ENCODE results near the gene RNF167.
"Not testable (repeated sequence)": the region's sequence is repeated elsewhere in the genome, so short reads cannot be mapped to it uniquely, and the experiment has no call there.

RNF167 gene

DNA sequence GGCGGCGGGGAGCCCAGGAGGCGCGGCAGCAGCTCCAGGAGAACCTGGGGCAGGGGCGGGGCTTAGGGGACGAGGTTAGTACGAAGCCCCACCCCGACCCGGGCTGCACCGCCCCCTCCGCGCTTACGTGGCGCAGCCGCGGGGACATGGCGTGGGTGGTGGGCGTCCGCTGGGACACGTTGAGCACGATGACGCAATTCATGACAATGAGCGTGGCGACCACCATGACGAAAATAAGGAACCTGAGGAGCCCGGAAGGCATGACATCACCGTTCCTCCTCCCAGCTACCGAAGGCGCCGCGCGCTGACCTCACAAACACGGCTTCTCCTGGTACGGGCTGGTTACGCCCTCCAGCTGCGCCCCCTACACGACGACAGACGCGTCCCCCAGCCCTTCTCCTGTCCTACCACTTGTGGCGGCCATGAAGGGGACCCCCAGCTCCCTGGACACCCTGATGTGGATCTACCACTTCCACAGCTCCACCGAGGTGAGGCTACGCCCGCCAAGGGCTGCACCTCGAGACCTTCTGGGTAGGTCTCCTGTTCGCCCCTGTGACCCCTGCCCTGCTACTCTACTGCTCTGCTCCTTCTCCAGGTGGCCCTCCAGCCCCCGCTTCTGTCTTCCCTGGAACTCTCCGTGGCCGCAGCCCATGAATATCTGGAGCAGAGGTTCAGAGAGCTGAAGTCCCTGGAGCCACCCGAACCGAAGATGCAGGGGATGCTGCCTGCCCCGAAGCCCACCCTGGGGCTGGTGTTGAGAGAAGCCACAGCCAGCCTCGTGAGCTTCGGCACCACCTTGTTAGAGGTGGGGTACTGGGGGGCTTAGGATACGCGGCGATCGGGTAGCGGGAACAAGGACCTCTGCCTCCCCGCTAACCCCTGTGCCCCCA, 40.5 kb upstream of the RNF167 start, which contains the start of gene C17orf107:
Gene C17orf107 (plus strand): TSS at position 196 of the 890 bp plus-strand sequence. CDS start 227 bp downstream, at position 423.
- Mint-ChIP-seq H3K36me3 (peaks cover 17% of the 10 kb centered on the region), H3K27ac (peak within 1 kb of the TSS; percentile 69), H3K4me3 (peak within 1 kb of the TSS; percentile 82), H3K4me1 (peaks cover 39% of the 10 kb centered on the region), H3K9me3 (no peaks in the 10 kb centered on the region), H3K27me3 (peaks cover 32% of the 10 kb centered on the region)
- CTCF ChIA-PET = interaction anchor here (0.7 to 2.7 kb wide), 7 partner anchors 9 to 190 kb away, joined by 3 to 11 read pairs (median 4); partner anchors contain the start of genes ARRB2, CAMTA2 and PSMB6
- DNase-seq = peak; percentile 93

DNA sequence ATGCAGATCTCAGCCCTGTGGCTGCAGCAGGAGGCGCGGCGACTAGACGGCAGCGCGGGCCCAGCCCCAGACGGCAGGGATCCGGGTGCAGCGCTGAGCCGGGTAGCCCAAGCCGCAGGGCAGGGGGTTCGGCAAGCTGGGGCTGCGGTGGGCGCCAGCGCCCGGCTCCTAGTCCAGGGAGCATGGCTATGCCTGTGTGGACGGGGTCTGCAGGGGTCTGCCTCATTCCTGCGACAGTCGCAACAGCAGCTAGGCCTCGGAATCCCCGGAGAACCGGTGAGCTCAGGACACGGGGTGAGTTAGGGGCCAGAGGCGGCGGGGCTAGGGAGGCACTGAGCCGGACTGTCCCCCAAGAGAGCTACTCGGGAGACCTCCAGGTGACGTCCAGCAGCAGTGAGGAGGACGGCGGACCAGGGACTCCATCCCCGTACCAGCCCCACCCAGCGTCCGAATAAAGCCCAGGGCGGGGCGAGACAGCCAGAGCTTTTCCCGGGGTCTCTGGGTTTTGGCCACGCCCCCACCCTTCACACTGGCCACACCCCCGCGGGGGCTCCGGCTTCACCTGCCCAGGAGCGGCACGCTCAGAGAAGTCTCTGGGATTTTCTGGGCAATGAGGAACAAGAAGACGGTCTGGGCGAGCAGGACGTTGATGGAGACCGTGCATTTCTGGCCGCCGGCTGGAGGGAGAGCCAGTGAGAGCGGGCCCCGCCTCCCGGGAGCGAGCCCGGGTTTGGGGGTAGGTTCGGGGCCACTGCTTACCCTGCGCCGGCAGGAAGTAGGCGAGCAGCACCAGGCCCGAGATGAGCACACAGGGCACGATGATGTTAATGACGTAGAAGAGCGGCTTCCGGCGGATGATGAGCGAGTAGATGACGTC, 39.6 kb upstream of the RNF167 start:
- Mint-ChIP-seq H3K9me3 (no peaks in the 10 kb centered on the region), H3K4me1 (peaks cover 39% of the 10 kb centered on the region), H3K4me3 (peak overlapping the region; percentile 82), H3K36me3 (peaks cover 12% of the 10 kb centered on the region), H3K27me3 (peaks cover 33% of the 10 kb centered on the region), H3K27ac (no peak overlapping the region)
- DNase-seq = peak; percentile 63
- CTCF ChIA-PET = interaction anchor here (1.0 to 2.7 kb wide), 6 partner anchors 9 to 190 kb away, joined by 3 to 11 read pairs (median 5); partner anchors contain the start of genes ARRB2 and CAMTA2

DNA sequence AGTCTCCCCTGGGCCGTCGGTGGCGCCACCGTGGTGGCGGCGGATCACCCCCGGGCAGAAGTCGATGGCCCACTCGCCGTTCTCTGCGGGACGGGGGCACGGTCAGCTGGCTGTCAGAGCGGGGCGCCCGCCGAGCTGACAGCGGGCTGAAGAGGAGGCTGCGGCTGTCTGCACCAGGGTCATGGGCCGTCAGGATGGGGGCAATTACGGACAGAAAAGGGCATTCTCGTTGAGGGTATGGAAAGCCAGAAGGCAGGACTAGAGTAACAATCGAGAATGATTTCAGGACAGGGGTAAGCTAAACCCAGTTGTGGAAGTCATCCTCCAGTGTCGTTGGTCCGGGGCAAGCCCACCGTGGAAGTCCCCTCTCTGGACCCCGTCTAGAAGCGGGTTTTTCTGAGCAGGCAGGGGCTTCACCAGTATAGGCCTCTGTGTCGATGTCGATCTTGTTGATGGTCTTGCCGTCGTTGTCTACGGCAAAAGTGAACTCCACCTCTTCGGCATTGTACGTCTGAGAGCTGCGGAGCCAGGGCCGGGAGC, 38.9 kb upstream of the RNF167 start:
- peaks cover 39% of the 10 kb centered on the region for H3K4me1 Mint-ChIP-seq
- peaks cover 6% of the 10 kb centered on the region for H3K36me3 Mint-ChIP-seq
- DNase-seq = no peak
- CTCF ChIA-PET = interaction anchor here (2.7 kb wide), 1 partner anchor 8 kb away, joined by 11 read pairs; no protein-coding TSS in a partner anchor
- peaks cover 40% of the 10 kb centered on the region for H3K27me3 Mint-ChIP-seq
- no peak overlapping the region for H3K27ac Mint-ChIP-seq
- no peak overlapping the region for H3K4me3 Mint-ChIP-seq
- no peaks in the 10 kb centered on the region for H3K9me3 Mint-ChIP-seq

DNA sequence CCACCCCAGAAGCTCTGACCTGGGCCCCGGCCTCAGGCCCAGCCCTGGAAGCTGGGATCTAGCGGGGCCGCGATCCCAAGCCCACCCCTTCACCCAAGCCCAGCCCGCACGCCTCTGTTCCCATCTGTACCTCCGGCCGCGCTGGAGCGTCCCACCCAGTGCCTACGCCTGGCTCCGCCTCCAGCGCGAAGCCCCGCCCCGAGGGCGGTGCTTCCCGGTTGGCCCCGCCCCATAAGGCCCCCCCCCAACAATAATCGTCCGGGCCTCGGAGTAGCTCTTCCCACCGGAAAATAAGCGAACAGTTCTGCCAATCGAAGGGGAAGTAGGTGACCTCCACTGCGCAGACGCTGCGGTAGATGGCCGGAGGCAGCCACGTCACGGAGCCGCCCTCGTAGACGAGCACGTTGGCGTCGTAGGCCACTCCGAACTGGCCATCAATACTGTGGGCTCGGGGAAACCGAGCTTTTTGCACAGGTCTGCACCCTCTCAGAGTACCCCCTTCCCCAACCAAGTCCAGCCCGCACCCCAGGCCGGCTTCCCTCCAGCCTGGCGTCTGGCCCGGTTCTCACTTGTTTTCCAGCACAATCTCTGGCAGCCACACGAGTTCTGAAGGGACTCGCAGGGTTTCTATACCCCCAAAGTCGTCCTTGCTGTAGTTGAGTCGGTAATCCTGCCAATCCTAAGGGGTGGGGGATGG, 38.3 kb upstream of the RNF167 start:
- CTCF ChIA-PET = interaction anchor here (0.6 to 2.0 kb wide), 4 partner anchors 113 to 334 kb away, joined by 3 to 9 read pairs (median 5); partner anchors contain the start of genes ARRB2 and GLTPD2
- H3K36me3 Mint-ChIP-seq = peaks cover 4% of the 10 kb centered on the region
- peaks cover 40% of the 10 kb centered on the region for H3K4me1 Mint-ChIP-seq
- no peak for DNase-seq
- H3K27me3 Mint-ChIP-seq = peaks cover 40% of the 10 kb centered on the region
- no peak overlapping the region for H3K4me3 Mint-ChIP-seq
- no peaks in the 10 kb centered on the region for H3K9me3 Mint-ChIP-seq
- H3K27ac Mint-ChIP-seq = no peak overlapping the region

DNA sequence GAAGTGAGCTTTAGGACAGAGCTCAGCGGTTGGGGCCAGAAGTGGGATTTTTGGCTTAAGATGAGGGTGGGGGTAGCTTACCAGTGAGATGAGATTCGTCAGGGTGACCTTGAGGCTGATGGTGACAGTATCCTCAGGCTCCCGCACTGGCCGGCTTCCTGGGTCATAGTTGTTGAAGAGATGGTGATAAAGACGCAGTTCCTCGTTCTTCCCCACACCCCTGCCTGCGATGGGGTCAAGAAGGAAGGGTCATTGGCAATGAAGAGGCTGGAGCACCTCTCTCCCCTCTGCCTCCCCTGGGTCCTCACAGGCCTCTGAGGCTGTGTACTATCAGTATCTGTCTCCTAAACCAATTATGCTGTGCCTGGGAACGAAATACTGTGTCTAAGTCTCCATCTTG, 37.5 kb upstream of the RNF167 start:
- no peak overlapping the region for H3K27ac Mint-ChIP-seq

DNA sequence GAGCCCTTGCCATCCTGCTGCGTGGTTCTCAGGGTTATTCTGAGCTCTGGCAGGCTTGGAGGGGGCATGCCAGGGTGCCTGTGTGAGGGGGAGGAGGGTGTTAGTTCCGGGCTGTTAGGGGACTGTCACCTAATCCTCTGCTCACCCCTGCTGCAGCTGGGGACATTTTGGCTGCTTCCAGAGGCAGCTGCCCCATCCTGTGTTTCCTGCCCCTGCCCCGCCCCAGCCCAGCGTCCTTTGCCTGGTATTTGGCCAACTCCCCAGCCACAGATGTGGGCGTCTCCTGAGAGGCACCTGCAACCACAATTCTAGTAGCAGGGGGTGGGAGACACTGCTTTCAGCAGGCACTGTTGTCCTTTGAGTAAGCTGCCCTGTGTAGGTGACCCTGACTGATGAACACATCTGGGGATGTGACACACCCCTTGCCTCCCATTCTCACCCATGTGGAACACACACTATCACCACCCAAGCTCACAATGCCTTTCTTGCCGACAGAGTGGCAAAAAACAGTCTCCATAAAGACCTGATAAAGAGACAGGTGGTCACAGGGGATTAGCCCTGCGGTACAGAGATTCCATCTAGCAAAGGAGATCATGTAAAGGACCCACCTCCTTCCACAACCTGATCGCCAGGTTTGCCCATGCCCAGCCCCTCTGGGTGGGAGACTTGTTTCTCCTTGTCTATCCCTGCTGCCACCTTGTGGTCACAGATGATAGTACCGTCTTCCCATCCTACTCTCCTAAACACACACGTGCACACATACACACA, 36.8 kb upstream of the RNF167 start, which contains the start of gene CHRNE:
Gene CHRNE (minus strand): TSS at position 48 of the 768 bp plus-strand sequence. CDS start 35 bp downstream, at position 13.
- CTCF ChIA-PET = interaction anchor here (0.7 to 2.0 kb wide), 9 partner anchors 33 to 338 kb away, joined by 3 to 9 read pairs (median 4); partner anchors contain the start of genes ARRB2, GLTPD2 and SPAG7
- peak within 1 kb of the TSS; percentile 1 for H3K4me3 Mint-ChIP-seq
- no peaks in the 10 kb centered on the region for H3K9me3 Mint-ChIP-seq
- H3K27me3 Mint-ChIP-seq = peaks cover 43% of the 10 kb centered on the region
- DNase-seq = peak; percentile 89
- peaks cover 46% of the 10 kb centered on the region for H3K4me1 Mint-ChIP-seq
- no peak within 1 kb of the TSS for H3K27ac Mint-ChIP-seq
- no peaks in the 10 kb centered on the region for H3K36me3 Mint-ChIP-seq

More for the DNA sequence above, 37.5 kb upstream of the RNF167 start:
- Mint-ChIP-seq H3K4me1 (peaks cover 44% of the 10 kb centered on the region), H3K4me3 (no peak overlapping the region), H3K9me3 (no peaks in the 10 kb centered on the region), H3K36me3 (no peaks in the 10 kb centered on the region), H3K27me3 (peaks cover 43% of the 10 kb centered on the region)
- CTCF ChIA-PET = interaction anchor here (0.6 to 2.0 kb wide), 5 partner anchors 114 to 338 kb away, joined by 3 to 9 read pairs (median 4); partner anchors contain the start of genes ARRB2 and GLTPD2
- DNase-seq = no peak

DNA sequence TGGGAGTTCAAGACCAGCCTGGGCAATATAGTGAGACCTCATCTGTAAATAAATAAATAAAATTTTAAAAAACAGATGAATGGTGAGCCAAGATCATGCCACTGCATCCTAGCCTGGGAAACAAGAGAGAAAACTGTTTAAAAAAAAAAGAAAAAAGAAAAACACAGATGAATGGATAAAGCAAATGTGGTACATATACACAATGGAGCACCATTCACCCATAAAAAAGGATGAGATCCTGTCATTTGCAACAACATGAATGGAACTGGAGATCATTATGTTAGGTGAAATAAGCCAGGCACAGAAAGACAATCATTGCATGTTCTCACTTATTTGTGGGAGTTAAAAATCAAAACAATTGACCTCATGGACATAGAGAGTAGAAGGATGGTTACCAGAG, 33.4 kb upstream of the RNF167 start:
- CTCF ChIA-PET = interaction anchor here (0.7 to 1.5 kb wide), 2 partner anchors 130 to 155 kb away, joined by 3 read pairs; no protein-coding TSS in a partner anchor
- peaks cover 30% of the 10 kb centered on the region for H3K27me3 Mint-ChIP-seq
- H3K9me3 Mint-ChIP-seq = not testable (repeated sequence)

DNA sequence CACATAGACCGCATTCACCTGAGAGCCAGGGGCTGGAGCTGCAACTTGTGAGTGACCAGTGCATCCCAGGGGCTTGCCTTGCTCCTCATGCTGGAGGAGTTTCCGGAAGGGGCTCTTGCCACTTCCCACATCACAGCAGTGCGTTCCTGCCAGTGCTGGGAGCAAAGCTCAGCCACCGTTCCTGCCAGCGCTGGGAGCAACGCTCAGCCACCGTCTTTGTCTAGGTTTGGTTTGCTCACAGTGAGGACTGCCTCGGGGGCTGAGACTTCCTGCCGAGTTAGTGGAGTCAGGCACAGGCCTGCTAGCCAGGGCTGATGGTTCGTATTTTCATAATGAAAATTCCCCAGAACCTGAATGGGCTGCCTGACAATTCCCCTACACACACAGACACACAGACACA, 31.8 kb upstream of the RNF167 start:
- CTCF ChIA-PET = interaction anchor here (0.6 to 2.1 kb wide), 17 partner anchors 8 to 155 kb away, joined by 3 to 15 read pairs (median 7); partner anchors contain the start of genes C17orf107, CAMTA2, PSMB6 and RNF167
- no peaks in the 10 kb centered on the region for H3K36me3 Mint-ChIP-seq
- H3K27ac Mint-ChIP-seq = no peak overlapping the region
- H3K4me3 Mint-ChIP-seq = no peak overlapping the region
- H3K9me3 Mint-ChIP-seq = no peaks in the 10 kb centered on the region
- peaks cover 26% of the 10 kb centered on the region for H3K27me3 Mint-ChIP-seq
- peak; percentile 47 for DNase-seq
- peaks cover 12% of the 10 kb centered on the region for H3K4me1 Mint-ChIP-seq

More for the DNA sequence above, 33.4 kb upstream of the RNF167 start:
- H3K36me3 Mint-ChIP-seq, DNase-seq, H3K4me3 Mint-ChIP-seq: not testable (repeated sequence)
- Mint-ChIP-seq H3K4me1 (peaks cover 23% of the 10 kb centered on the region), H3K27ac (peak overlapping the region; percentile 35)

DNA sequence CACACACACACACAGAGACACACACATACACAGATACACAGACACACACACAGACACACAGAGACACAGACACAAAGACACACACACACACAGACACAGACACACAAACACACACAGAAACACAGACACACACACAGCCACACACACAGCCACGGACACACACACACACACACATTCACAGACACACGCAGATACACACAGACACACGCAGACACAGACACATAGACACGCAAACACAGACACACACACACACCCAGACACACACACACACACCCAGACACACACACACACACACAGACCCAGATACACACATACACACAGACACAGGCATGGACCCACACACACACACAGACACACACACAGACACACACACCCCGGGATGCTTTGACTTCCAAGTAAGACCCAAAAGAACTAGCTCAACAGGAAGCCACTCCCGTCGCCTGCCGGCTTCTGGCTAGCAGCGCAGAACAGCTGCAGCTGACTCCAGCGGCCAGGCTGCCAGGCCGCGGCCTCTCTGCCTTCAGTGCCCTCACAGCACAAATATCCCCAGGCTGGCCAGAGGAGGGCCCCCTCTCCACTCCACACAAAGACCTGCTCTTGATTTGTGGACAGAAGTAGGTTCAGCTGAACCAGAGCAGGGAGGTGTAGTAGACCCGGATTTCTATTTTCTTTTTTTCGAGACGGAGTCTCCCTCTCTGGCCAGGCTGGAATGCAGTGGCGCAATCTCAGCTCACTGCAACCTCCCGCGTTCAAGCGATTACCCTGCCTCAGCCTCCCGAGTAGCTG, 31.2 kb upstream of the RNF167 start:
- H3K36me3 Mint-ChIP-seq = no peaks in the 10 kb centered on the region
- H3K4me3 Mint-ChIP-seq = no peak overlapping the region
- CTCF ChIA-PET = interaction anchor here (0.6 to 2.1 kb wide), 24 partner anchors 9 to 154 kb away, joined by 3 to 15 read pairs (median 6); partner anchors contain the start of genes C17orf107, CAMTA2, ENO3 and PSMB6

DNA sequence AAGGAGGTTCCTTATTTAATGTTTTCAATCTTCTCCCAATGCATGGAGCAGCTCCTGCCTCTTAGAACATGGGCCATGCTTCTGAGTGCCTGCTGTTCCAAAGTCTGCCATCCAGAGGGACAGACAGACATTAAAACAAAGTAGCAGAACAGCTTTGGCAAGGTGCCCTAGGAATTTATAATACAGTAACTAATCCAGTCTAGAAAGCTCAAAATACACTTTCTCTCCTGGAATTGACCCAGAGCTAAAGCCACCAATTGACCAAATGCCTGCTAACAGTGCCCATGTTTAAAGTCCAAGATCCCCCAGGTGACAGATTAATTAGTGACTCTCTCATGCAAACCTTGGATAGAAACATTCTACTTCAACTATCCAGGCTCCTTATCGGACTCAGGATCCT, 26.1 kb upstream of the RNF167 start:
- Mint-ChIP-seq H3K9me3 (no peaks in the 10 kb centered on the region), H3K27me3 (peaks cover 15% of the 10 kb centered on the region), H3K36me3 (no peaks in the 10 kb centered on the region), H3K4me3 (no peak overlapping the region), H3K27ac (no peak overlapping the region), H3K4me1 (no peaks in the 10 kb centered on the region)
- CTCF ChIA-PET = no interaction called here
- no peak for DNase-seq

More for the DNA sequence above, 31.2 kb upstream of the RNF167 start:
- no peaks in the 10 kb centered on the region for H3K9me3 Mint-ChIP-seq
- H3K4me1 Mint-ChIP-seq = peaks cover 7% of the 10 kb centered on the region
- peak; percentile 90 for DNase-seq
- H3K27ac Mint-ChIP-seq = no peak overlapping the region
- H3K27me3 Mint-ChIP-seq = peaks cover 26% of the 10 kb centered on the region

DNA sequence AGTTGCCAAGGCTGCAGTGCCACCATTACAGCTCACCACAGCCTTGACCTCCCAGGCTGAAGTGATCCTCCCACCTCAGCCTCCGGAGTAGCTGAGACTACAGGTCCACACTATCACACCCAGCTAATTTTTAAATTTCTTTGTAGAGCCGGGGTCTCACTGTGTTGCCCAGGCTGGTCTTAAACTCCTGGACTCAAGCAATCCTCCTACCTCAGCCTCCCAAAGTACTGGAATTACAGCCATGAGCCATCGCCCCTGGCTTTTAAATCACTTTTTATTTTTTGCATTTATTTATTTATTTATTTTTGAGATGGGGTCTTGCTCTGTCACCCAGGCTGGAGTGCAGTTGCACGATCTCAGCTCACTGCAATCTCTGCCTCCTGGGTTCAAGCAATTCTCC, 25.5 kb upstream of the RNF167 start:
- CTCF ChIA-PET, DNase-seq, H3K4me3 Mint-ChIP-seq, H3K27ac Mint-ChIP-seq, H3K4me1 Mint-ChIP-seq, H3K9me3 Mint-ChIP-seq, H3K36me3 Mint-ChIP-seq: not testable (repeated sequence)
- peaks cover 15% of the 10 kb centered on the region for H3K27me3 Mint-ChIP-seq

Data from activated naive CD4-positive, alpha-beta T cell treated with anti-CD3 and anti-CD28 coated beads, Interleukin-2, amount 10 ng/mL, durations not matched to agents 7 days and 5 days (primary cell).